GM18502 (cell line): ENCODE measurements around the gene TXNRD2.
"Not testable (repeated sequence)": the region's sequence is repeated elsewhere in the genome, so short reads cannot be mapped to it uniquely, and the experiment has no call there.

Source experiments
- ATAC-seq: cut with Tn5 transposase; IDR thresholded peaks from one replicate; pipeline ENCODE4 v1.9.1; 2021; ENCODE audit warnings: mild to moderate bottlenecking; ENCODE audit not compliant: unreplicated experiment, poor library complexity

Gene TXNRD2

DNA sequence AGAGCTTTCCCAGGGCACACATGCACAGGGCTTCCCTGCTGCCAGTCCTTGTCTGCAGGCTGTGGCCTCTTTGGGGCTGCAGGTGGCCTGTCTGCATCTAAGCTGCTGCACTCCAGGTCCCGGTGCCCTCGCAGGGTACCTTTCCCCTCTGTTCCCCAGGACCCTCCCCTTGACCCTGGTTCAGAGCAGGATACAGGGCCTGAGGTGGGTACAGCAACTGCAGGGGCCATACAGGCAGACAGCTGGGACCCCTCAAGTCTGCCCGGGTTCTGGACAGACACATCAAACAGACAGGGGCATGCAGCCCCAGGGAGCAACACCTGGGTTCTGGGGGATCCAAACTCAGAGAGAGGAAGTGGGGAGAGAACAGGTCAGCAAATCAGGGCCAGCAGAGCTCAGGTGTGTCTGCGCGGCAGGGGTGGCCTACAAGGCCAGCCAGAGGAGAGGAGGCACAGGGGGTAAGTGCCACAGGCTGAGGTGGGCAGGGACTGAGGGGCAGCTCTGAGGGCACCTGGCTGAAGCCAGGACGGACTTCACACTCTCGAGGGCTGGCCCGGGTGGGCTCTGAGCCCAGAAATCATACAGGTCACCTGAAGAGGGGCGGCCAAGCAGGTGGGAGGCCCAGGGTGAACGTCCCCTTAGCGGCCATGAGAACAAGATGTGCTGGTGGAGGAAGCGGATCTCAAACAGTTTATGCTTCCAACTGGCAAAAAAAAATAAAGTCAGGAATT, 29.9 kb downstream of the TXNRD2 start:
- no peak for ATAC-seq

DNA sequence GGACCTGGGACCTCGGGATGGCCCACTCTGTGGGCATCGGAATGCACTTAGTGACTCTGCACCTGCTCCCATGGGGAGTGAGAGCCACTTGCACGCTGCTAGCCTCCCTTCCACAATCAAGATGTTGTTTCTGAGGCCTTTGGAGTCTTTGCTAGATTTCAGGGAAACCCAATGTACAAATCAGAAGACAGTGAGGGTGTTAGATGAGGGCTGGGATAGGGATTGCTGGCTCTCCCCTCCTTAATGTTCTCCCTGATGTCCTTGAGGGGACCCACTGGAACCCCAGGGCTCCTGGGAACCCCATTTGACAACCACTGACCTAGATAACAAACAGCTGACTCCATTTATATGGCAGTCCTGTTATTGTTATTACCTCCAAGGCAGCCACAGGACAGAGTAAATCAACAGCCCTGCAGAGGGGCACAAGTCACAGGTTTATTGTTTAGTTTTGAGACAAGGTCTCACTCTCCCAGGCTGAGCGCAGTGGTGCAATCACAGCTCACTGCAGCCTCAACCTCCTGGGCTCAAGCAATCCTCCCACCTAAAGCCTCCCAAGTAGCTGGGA, 31.4 kb downstream of the TXNRD2 start:
- no peak for ATAC-seq

DNA sequence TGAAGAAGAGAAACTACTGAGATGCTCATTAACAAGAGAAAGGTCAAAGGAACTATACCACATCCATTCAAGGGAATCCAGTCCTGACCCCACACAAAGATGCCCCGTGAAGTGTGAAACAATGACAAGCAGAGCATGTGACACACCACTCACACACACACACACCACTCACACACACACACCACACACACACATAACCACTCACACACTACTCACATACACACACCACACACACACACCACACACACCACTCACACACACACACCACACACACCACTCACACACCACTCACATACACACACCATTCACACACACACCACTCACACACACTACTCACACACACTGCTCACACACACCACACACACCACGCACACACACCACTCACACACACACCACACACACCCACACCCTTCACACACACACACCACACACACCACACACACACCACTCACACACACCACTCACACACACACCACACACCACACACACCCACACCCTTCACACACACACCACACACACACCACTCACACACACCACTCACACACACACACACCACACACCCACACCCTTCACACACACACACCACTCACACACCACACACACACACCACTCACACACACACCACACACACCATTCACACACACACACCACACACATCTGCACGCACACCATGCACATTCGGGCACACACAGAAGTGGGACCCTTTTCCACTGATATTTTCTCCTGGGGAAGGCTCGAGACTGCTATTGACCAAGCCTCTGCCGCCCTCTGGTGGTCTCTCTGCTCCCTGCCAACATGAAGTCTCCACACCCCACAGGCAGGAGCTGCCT, 32.1 kb downstream of the TXNRD2 start:
- no peak for ATAC-seq

DNA sequence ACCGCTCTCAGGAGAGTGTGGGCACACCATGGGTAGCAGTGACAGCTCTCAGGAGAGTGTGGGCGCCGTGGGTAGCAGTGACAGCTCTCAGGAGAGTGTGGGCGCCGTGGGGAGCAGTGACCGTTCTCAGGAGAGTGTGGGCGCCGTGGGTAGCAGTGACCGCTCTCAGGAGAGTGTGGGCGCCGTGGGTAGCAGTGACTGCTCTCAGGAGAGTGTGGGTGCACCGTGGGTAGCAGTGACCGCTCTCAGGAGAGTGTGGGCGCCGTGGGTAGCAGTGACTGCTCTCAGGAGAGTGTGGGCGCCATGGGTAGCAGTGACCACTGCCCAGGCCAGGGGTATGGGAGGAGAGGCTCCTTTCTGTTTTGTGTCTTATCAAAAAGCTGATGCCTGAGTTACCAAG, 33.7 kb downstream of the TXNRD2 start:
- ATAC-seq = not testable (repeated sequence)

DNA sequence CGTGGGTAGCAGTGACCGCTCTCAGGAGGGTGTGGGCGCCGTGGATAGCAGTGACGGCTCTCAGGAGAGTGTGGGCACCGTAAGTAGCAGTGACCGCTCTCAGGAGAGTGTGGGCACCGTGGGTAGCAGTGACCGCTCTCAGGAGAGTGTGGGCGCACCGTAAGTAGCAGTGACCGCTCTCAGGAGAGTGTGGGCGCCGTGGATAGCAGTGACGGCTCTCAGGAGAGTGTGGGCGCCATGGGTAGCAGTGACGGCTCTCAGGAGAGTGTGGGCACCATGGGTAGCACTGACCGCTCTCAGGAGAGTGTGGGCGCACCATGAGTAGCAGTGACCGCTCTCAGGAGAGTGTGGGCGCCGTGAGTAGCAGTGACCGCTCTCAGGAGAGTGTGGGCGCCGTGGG, 34.8 kb downstream of the TXNRD2 start:
- ATAC-seq = not testable (repeated sequence)

DNA sequence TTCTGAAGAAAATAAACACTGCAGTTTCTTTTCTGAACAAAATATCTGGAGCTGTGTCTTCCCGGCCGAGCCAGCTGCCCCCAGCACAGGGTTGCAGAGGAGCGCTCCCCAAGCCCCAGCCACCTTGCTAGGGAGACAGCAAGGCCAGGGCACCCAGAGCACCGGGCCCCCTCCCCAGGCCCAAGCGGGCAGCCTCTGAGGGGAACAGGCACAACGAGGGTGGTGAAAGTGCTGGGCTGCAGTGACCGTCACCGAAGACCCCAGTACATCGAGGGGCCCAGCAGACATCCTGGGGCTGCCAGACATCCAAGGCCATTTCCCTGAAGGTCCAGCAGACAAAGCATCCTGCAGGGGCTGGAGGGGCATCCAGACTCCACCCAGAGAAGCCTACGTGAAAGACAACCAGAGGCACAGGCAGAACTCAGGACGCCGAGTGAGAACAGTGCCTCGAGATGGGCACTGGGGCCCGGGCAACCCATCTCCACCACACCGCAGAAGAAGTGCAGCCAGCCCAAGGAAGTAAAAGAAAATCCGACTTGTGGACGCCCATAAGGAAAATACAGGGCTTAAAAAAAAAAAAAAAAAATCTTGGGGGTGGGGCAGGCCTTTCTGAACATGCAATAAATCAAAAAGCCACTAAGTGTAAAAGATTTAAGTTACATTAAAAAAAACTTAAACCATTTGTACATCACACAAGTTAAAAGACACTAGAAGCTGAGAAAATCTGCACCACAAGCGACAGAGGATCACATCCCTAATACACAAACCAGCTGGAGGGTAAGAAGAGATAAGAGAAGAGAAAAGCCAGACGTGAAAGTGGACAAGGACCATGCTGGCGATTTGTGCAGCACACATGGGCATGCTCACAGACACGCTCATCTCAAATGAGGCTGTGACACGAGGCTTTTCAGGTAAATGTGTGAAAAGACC, 36.0 kb downstream of the TXNRD2 start:
- ATAC-seq = no peak

DNA sequence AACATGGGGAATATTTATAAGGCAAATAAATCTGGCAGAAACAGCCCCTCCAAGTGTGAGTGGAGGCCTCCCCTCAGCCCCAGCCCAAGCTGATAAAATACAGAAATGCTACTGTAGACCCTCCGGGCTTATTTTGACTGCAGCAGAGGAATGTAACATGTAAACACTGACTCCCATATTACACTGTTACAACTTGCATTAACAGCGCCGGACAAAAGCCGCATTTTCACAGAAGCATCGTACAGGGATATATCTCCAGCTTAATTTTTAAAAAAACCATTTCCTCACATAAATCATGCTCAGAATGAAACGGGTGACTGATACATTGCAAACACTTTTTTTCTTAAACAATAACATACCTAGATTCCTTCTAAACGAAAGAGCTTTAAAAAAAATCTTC, 36.7 kb downstream of the TXNRD2 start:
- no peak for ATAC-seq

DNA sequence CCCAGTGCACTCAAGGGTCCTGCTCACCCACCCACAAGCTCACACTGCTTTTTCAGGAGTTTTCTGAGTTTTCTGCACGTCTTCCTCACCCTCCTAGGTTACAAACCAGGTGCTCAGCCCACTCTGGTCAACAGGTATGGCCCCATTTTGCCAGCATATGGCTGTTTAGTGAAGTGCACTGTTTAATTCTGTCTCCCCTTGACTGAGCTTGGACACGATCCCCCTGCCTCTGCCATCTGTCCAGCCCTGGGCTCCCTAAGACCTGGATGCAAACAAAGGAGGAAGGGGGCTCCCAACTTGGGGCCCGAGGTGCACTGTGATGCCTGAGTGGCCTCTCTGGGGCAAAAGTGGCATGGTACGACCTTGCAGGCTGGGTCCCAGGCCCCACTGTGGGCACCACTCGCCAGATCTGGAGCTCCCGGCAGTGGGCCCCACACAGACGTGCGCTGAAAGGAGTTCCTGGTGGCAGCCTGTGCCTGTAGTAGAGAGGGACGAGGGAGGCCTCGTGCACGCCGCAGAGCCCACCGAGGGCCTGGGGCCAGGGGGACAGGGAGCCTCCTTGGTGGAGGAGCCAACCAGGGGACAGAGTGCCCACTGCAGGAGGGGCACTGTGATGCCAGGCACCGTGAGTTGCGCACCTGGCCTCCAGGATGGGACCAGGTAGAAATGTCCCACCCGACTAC, 37.3 kb downstream of the TXNRD2 start:
- no peak for ATAC-seq

DNA sequence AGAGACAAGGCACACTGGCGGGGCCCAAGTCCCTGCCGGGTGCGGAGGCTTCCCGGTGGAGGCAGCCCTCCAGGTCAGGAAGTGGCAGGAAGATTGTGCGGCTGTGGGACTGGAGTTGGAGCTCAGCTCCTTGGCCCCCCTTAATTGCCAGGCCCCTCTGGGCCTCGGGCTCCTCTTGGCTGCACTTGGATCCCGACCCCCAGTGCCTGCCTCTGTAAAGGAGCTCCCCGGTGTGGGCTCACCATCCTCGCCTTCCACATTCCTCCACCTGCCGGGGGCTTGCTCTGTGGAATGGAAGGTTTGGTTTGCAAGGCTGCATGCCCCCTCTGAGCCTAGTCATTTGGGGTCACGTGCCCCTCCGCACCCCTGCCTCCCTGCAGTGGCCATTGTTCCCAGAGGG, 38.1 kb downstream of the TXNRD2 start:
- ATAC-seq = no peak

DNA sequence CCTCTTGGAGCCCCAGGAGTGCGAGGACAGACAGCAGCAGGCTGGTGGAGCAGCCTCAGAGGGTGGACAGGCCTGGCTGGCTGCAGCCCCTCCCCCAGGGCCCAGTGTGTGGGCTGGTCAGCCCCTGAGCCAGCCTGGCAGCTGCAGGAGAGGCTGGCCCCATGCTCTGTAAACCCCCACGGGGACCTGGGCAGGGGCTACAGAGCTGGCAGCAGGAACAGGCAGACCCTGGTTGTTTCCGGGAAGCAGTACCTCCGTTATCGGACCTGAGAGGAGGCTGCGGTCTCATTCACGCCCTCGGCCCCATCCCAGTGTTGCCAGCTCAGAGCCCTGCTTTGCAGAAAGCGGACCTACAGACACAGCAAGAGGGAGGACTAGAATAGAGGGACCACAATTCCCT, 38.6 kb downstream of the TXNRD2 start:
- no peak for ATAC-seq

DNA sequence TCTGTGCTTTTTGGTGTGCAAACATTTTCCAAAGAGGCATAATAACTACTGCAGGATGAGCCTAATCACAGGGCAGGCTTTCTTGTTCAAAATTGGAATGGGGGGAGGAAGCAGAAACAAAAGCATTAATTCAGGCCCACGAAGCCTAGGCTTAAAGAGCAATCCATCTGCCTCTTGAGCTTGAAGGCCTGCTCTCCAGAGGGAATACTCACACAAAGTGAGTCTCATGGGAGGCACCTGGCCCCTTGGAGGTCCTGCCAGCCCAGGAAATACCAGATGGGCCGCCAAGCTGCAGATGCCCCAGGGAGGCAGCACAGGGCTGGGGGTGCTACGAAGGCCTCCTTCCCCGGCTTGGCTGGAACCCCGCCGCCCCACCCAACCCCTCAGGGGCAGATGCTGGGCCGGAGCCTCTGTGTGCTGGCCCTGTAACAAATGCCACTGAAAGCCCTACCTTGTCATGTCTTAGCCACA, 39.3 kb downstream of the TXNRD2 start:
- ATAC-seq = no peak

DNA sequence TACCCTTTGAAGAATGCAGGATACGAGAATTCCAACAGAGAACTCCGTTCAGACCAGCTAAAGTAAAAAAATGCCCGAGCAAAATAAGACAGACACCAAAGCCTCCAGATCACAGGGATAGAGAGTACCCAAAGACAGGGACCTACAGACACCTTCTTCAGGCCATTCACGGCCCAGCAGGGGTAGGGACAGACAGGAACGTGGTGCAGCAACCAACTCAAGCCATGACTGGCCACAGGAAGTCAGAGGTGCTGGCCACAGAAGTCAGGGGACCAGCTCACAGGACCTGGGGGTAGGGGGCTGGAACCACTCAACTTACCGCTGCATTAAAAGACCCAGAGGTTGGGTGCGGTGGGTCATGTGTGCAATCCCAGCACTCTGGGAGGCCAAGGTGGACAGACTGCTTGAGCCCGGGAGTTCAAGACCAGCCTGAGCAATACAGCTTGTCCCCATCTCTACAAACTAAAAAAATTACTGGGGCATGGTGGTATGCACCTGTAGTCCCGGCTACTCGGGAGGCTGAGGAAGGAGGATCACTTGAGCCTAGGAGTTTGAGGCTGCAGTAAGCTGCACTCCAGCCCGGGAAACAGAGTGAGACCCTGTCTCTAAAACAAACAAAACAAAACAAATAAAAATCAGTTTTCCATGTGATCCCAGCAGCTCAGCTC, 39.9 kb downstream of the TXNRD2 start:
- ATAC-seq = no peak

DNA sequence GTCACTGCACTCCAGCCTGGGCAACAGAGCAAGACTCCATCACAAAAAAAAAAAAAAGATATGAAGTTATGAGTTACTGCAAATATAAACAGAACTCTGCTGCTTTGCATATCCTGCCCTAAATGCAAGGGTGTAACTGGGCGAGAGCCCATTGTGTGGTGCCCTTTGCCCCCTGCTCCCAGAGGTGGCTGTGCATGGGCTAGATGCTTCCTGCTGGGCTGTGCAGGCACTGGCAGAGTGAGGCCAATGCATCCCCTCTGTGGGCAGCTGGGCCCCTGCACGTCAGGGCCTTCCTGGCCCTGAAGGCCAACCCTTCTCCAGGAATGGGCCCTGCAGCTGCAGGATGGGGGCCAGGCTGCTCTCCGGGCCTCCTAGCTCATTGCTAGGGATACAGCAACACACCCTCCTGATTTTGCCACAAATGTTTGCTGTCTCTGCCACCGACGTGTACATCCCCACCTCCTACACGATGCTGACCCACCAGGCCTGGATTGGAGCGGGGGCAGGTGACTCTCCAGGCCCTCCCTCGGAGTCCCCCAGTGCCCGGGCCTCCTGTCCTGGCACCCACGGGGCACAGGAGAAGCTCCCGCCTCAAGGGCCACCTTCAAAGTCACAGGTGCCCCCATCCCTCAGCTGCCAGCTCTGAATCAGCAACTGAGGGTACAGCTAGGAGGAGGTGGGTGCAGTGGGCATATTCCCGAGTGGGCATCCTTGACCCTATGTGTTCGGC, 40.7 kb downstream of the TXNRD2 start:
- ATAC-seq = no peak

DNA sequence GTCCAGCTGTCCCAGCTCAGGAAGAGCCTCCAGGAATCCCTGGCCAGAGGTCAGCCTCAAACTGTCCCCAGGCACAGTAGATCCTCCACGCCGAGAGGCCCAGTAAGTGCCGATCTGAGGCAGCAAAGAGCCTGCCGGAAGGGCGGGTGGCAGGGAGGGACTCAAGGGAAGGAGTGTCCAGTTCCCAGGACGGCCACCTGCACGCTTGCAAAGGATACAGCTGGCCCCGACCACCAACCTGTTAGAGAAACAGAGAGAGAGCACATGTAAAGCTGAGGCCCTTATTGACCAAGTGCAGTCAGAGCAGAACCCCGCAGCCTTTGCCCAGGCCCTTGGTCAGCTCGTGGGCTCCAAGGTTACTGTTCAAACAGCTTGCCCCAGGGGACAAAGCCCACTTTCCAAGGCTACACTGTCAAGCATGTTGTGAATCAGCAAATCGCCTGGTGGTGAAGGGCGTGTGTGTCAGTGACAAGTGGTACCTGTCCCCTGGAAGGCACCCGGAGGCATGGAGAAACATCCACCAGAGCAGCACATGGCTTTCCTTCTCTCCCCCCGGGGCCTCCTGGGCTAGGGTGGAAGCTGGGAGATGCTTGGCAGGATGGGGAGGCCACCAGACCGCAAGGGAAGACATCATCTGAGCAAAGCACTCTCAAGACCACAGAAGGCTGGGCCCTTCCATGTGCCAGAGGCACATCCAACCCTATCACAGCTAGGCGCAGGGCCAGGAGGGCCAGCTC, 42.6 kb downstream of the TXNRD2 start:
- no peak for ATAC-seq

DNA sequence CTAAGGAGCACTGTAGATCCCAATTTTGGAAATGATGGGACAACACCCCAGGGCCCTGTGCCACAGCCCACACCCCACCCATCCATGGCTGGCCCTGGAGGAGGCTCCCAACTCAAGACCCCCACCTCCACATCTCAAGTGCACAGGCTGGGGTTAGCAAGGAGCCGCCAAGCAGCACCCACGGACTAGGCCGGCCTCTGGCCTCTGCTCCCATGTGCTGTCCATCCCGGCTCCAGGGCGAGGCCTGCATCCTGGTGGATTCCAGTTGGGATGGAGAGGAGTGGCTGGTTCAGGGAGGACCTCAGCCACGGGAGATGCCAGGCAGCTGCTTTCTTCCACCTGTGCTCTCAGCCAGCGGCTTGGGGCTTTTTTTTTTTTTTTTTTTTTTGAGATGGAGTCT, 43.5 kb downstream of the TXNRD2 start:
- no peak for ATAC-seq

DNA sequence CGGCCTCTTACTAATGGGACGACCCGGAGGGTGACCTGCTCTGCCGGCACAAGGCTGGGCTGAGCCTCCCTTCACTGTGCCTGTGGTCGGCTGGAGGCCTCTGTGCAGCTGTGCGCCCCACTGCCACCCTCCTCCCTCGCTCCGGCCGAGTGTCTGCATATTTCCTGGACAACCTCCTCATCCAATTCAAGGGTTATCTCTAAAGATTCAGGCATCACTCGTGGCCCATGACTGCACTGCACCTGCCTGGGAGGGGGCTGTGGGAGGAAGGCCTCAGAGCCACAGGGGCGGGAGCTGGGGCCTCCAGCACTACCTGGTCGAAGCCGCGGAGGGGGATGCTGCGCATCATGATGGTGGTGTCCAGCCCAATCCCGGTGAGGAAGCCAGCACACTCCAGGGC, 43.9 kb downstream of the TXNRD2 start:
- no peak for ATAC-seq

DNA sequence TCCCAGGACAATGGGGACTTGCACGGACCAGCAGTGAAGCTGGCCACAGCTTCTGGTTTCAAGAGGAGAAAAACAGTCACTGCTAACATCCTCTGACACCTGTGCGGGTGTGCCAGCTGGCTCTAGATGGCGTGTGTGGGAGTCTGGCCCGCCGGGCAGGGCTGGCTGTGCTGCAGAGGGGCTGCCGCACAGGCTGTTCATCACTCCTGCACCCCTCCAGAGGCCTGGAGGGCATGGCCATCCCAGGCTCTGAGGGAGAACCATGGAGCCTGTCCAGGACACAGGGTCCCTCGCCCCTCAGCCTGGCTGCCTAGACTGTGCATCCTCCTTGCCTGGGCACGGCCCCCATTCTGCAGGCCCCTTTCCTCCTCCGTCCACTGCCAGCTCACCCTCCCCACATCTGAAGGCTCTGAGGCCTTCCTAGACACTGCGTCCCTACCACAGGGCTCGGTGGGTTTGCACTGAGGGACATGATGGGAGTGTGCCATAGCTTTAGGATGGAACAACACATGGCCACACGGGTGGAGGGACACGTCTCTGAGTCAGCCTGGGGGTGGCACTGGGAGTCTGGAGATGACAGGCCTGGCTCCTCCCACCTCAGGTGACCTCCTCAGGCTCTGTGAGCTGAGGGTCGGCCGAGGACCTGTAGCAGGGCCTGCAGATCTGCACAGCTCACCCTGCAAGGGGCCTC, 44.8 kb downstream of the TXNRD2 start:
- ATAC-seq = no peak
